NOMO-1 treated with DMSO at 0.1 percent for 48 hours (cell line): ENCODE results near the gene SMIM24.
A peak's percentile ranks its signal among the peaks of the same experiment; 100 is the strongest.
"Not testable (repeated sequence)": the region's sequence is repeated elsewhere in the genome, so short reads cannot be mapped to it uniquely, and the experiment has no call there.

Experiments used
- DNase-seq: peaks from one replicate; lab custom pipeline; 2025; ENCODE audit not compliant: unreplicated experiment; lab: John Stamatoyannopoulos, UW

The SMIM24 gene

GRCh38 chr19:3515891-3516422 is 35.6 kb upstream of the SMIM24 start:
- DNase-seq: no peak

- no peak for DNase-seq
Measured at GRCh38 chr19:3514930-3515329, 34.6 kb upstream of the SMIM24 start.

GRCh38 chr19:3513229-3514140 is 33.2 kb upstream of the SMIM24 start:
- DNase-seq: no peak

- DNase-seq: no peak
Measured at GRCh38 chr19:3512562-3513228, 32.4 kb upstream of the SMIM24 start.

- no peak for DNase-seq
Measured at GRCh38 chr19:3511506-3512251, 31.4 kb upstream of the SMIM24 start.

- no peak for DNase-seq
Measured at GRCh38 chr19:3510727-3511126, 30.4 kb upstream of the SMIM24 start.

- DNase-seq: no peak
Measured at GRCh38 chr19:3509566-3509989, 29.3 kb upstream of the SMIM24 start.

GRCh38 chr19:3508771-3509535 is 28.6 kb upstream of the SMIM24 start:
- no peak for DNase-seq

GRCh38 chr19:3508121-3508661 is 27.9 kb upstream of the SMIM24 start:
- not testable (repeated sequence) for DNase-seq

GRCh38 chr19:3507371-3508120 is 27.2 kb upstream of the SMIM24 start:
- DNase-seq: no peak

- no peak for DNase-seq
Measured at GRCh38 chr19:3506384-3507340, 26.3 kb upstream of the SMIM24 start.

GRCh38 chr19:3505598-3506383 is 25.5 kb upstream of the SMIM24 start, which contains the start of gene FZR1:
Gene FZR1, plus strand, starts transcription at chr19:3506311. Its CDS starts 16,679 bp downstream, at chr19:3522990.
- peak; percentile 94 for DNase-seq

- no peak for DNase-seq
Measured at GRCh38 chr19:3504735-3505134, 24.4 kb upstream of the SMIM24 start.

GRCh38 chr19:3503036-3503572 is 22.8 kb upstream of the SMIM24 start:
- no peak for DNase-seq

GRCh38 chr19:3501780-3502179 is 21.5 kb upstream of the SMIM24 start:
- no peak for DNase-seq

GRCh38 chr19:3500429-3501101 is 20.2 kb upstream of the SMIM24 start, which contains the start of gene DOHH:
Gene DOHH, minus strand, starts transcription at chr19:3500674. Its CDS starts 3,860 bp downstream, at chr19:3496814.
- peak; percentile 93 for DNase-seq
